WTC11 (cell line): Measurements from ENCODE around the gene SH3BP5. TPM values are rescaled to one million over a fixed set of nuclear protein-coding genes. Genes with fewer than 3 reads are reported as not detected.

Experiments used
- ATAC-seq: fragments of 200-7000 bp; cut with Tn5 transposase; 2 replicates; pipeline ENCODE4 v1.10.0; 2021; ENCODE audit warnings: mild to moderate bottlenecking, moderate library complexity
- CTCF ChIA-PET: fragments of 300-600 bp; sonication (Branson Sonifier 250); formaldehyde crosslinking; loops from one replicate; lab custom pipeline; 2021; ENCODE audit warnings: antibody characterized with exemption; lab: Charles Lee
- POLR2A ChIA-PET: fragments of 350-600 bp; sonication (Branson Sonifier 250); formaldehyde crosslinking; loops from one replicate; lab custom pipeline; 2021; ENCODE audit warnings: antibody characterized with exemption; lab: Charles Lee
- DNase-seq: peaks from one replicate; pipeline ENCODE4 v3.0.0; 2021; ENCODE audit warnings: low spot score
- H3K27ac Mint-ChIP-seq: 2 replicates; pipeline ENCODE4 v1.8.0; 2021; ENCODE audit warnings: mixed read lengths
- H3K27me3 Mint-ChIP-seq: 2 replicates; pipeline ENCODE4 v1.8.0; 2021; ENCODE audit warnings: low read depth, mild to moderate bottlenecking, moderate library complexity, mixed read lengths
- H3K36me3 Mint-ChIP-seq: 2 replicates; pipeline ENCODE4 v1.8.0; 2021; ENCODE audit warnings: mixed read lengths
- H3K4me1 Mint-ChIP-seq: 2 replicates; pipeline ENCODE4 v1.8.0; 2022; ENCODE audit warnings: mixed read lengths
- H3K4me3 Mint-ChIP-seq: 2 replicates; pipeline ENCODE4 v1.8.0; 2021; ENCODE audit warnings: mild to moderate bottlenecking, moderate library complexity, mixed read lengths
- H3K9me3 Mint-ChIP-seq: 2 replicates; pipeline ENCODE4 v1.8.0; 2021; ENCODE audit warnings: mixed read lengths
- GRHL2 ChIP-seq: fragments of 250-450 bp; sonication (Bioruptor Pico); IDR thresholded peaks from 2 replicates; pipeline ENCODE4 v1.8.0; 2022; ENCODE audit warnings: mild to moderate bottlenecking, moderate library complexity; ENCODE audit not compliant: insufficient replicate concordance, severe bottlenecking
- NFE2L1 ChIP-seq: sonication (generic); formaldehyde crosslinking; IDR thresholded peaks from 2 replicates; pipeline ENCODE4 v1.8.1; 2023; ENCODE audit warnings: missing genetic modification reagents
- NR2C2 ChIP-seq: sonication (generic); formaldehyde crosslinking; IDR thresholded peaks from 2 replicates; pipeline ENCODE4 v1.8.0; 2022; ENCODE audit warnings: mild to moderate bottlenecking, missing genetic modification reagents
- OVOL2 ChIP-seq: fragments of 250-450 bp; sonication (Bioruptor Pico); IDR thresholded peaks from 2 replicates; pipeline ENCODE4 v1.9.0; 2021; ENCODE audit warnings: mild to moderate bottlenecking, borderline replicate concordance
- PRRX2 ChIP-seq: fragments of 250-450 bp; sonication (Bioruptor Pico); IDR thresholded peaks from 2 replicates; pipeline ENCODE4 v1.8.0; 2021; ENCODE audit warnings: mild to moderate bottlenecking
- RELA ChIP-seq: sonication (generic); formaldehyde crosslinking; IDR thresholded peaks from 2 replicates; pipeline ENCODE4 v1.8.1; 2022; ENCODE audit warnings: missing genetic modification reagents, mild to moderate bottlenecking, borderline replicate concordance
- TCF7 ChIP-seq: sonication (generic); formaldehyde crosslinking; IDR thresholded peaks from 2 replicates; pipeline ENCODE4 v1.8.0; 2022; ENCODE audit warnings: mild to moderate bottlenecking, low read depth, missing genetic modification reagents, moderate library complexity
- ZBTB21 ChIP-seq: sonication (generic); formaldehyde crosslinking; IDR thresholded peaks from 2 replicates; pipeline ENCODE4 v1.8.1; 2023; ENCODE audit warnings: mild to moderate bottlenecking, missing genetic modification reagents, borderline replicate concordance
- ZNF263 ChIP-seq: sonication (generic); formaldehyde crosslinking; IDR thresholded peaks from 2 replicates; pipeline ENCODE4 v1.8.1; 2022; ENCODE audit warnings: low read depth, mild to moderate bottlenecking, moderate library complexity, missing genetic modification reagents
- total RNA-seq: library from RNA; stranded (reverse); gene quantifications from 3 replicates; pipeline ENCODE4 v1.2.3, GENCODE V29; 2021
- TF ChIP-seq, protein P1 (sequence below): sonication (generic); formaldehyde crosslinking; IDR thresholded peaks from 2 replicates; pipeline ENCODE4 v1.8.1; 2022; ENCODE audit warnings: low read depth, mild to moderate bottlenecking, moderate library complexity, missing genetic modification reagents, borderline replicate concordance
- TF ChIP-seq, protein P2 (sequence below): sonication (generic); formaldehyde crosslinking; IDR thresholded peaks from 2 replicates; pipeline ENCODE4 v1.8.1; 2023; ENCODE audit warnings: mild to moderate bottlenecking, missing genetic modification reagents
- TF ChIP-seq, protein P3 (sequence below): sonication (generic); formaldehyde crosslinking; IDR thresholded peaks from 2 replicates; pipeline ENCODE4 v1.8.1; 2022; ENCODE audit warnings: mild to moderate bottlenecking, missing genetic modification reagents, moderate library complexity, borderline replicate concordance
- TF ChIP-seq, protein P4 (sequence below): fragments of 250-450 bp; sonication (Bioruptor Pico); IDR thresholded peaks from 2 replicates; pipeline ENCODE4 v1.9.0; 2021; ENCODE audit warnings: mild to moderate bottlenecking
- TF ChIP-seq, protein P5 (sequence below): fragments of 250-450 bp; sonication (Bioruptor Pico); IDR thresholded peaks from 2 replicates; pipeline ENCODE4 v2.1.2; 2022; ENCODE audit warnings: mild to moderate bottlenecking, moderate library complexity
- TF ChIP-seq, protein P6 (sequence below): sonication (generic); formaldehyde crosslinking; IDR thresholded peaks from 2 replicates; pipeline ENCODE4 v1.8.1; 2023; ENCODE audit warnings: mild to moderate bottlenecking, missing genetic modification reagents
- TF ChIP-seq, protein P7 (sequence below): sonication (generic); formaldehyde crosslinking; conservative IDR thresholded peaks from 2 replicates; pipeline ENCODE4 v1.8.1; 2022; ENCODE audit warnings: mild to moderate bottlenecking, missing genetic modification reagents

SH3BP5 gene
- total RNA-seq, 1 experiment from 2014 or later = 7.2 TPM

DNA sequence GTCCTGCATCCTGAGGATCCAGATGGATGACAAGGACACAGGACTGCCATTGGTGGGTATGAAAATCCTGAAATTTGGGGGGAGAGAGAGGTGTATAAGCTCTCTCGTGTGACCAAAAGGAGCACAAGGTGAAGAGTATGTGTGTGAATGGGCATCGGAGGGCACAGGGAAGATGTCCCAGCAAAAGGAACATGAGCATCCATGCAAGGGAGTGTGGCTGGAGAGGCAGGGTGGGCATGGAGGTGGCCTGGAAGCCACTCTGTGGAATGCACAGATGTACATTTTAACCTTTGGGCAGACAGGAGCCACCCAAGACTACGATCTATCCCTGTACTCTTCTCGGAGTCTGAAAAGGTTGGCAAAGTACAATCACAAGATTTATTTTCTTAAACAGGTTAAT lies 71.9 kb downstream of the SH3BP5 start (continued):
- TF ChIP-seq, protein P1, sequence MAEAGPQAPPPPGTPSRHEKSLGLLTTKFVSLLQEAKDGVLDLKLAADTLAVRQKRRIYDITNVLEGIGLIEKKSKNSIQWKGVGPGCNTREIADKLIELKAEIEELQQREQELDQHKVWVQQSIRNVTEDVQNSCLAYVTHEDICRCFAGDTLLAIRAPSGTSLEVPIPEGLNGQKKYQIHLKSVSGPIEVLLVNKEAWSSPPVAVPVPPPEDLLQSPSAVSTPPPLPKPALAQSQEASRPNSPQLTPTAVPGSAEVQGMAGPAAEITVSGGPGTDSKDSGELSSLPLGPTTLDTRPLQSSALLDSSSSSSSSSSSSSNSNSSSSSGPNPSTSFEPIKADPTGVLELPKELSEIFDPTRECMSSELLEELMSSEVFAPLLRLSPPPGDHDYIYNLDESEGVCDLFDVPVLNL (CRISPR knock-in tag) = no peak

DNA sequence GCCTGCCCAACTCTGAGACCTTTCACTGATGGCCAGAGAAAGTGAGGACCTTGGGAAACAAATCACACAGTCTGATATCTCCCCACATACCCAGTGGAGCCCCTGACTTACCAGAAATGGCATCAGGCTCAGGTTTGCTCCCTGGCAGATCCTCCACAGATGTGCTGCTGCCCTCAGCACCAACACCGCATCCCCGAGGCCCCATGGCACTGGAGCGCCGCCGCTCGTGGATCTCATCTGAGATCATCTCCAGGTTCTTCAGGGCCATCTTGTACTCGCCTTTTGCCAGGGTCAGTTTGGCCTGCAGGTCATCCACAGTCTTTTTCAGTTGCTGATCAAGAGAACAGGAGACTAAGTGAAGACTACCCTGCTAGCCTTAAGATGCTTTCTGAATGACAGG lies 73.7 kb downstream of the SH3BP5 start:
- no peaks in the 10 kb centered on the region for H3K27me3 Mint-ChIP-seq
- ATAC-seq (no peak), DNase-seq (no peak)
- CTCF ChIA-PET = interaction anchor here (1.1 kb wide), 1 partner anchor 9 kb away, joined by 8 read pairs; no protein-coding TSS in a partner anchor
- no peak overlapping the region for H3K4me3 Mint-ChIP-seq
- no peaks in the 10 kb centered on the region for H3K9me3 Mint-ChIP-seq
- H3K4me1 Mint-ChIP-seq = no peaks in the 10 kb centered on the region
- POLR2A ChIA-PET = no interaction called here
- TF ChIP-seq ZNF263 (CRISPR knock-in tag) = no peak
- TF ChIP-seq, protein P2, sequence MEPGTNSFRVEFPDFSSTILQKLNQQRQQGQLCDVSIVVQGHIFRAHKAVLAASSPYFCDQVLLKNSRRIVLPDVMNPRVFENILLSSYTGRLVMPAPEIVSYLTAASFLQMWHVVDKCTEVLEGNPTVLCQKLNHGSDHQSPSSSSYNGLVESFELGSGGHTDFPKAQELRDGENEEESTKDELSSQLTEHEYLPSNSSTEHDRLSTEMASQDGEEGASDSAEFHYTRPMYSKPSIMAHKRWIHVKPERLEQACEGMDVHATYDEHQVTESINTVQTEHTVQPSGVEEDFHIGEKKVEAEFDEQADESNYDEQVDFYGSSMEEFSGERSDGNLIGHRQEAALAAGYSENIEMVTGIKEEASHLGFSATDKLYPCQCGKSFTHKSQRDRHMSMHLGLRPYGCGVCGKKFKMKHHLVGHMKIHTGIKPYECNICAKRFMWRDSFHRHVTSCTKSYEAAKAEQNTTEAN (CRISPR knock-in tag) = no peak
- no peak overlapping the region for H3K27ac Mint-ChIP-seq
- H3K36me3 Mint-ChIP-seq = peaks cover 19% of the 10 kb centered on the region; the same call in 1 of the 2 replicates

DNA sequence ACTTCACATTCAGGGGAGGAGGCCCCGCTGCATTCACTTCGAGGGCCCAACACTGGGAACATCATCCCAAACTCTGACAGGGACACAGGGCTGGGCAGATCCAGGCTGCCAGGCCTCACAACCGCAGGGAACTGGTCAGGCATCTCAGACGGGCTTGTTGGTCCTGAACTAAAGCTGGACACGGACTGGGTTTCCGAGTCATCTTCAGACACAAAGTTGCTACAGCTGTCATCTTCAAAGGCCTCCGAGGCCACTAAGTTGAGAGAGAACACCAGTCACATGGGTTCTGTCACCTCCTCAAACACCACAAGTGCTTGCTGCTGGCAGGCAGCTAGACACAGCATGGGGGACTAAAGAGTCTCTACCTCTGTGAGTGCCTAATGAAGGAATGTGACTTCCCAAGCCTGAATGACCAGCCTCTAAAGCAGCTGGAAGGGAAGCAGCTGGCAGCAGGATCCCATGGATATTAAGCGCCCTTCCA lies 75.5 kb downstream of the SH3BP5 start:
- Mint-ChIP-seq H3K4me3 (no peak overlapping the region), H3K27ac (no peak overlapping the region), H3K27me3 (no peaks in the 10 kb centered on the region), H3K9me3 (no peaks in the 10 kb centered on the region), H3K4me1 (no peaks in the 10 kb centered on the region), H3K36me3 (peaks cover 19% of the 10 kb centered on the region; the same call in 1 of the 2 replicates)
- ChIA-PET CTCF (interaction anchor here (1.0 to 1.6 kb wide), 2 partner anchors 11 to 75 kb away, joined by 3 to 8 read pairs; partner anchors contain the start of gene SH3BP5), POLR2A (interaction anchor here (0.7 kb wide), 1 partner anchor 38 kb away, joined by 3 read pairs; no protein-coding TSS in a partner anchor)
- no peak for TF ChIP-seq NR2C2
- TF ChIP-seq, protein P1 (CRISPR knock-in tag) = no peak
- TF ChIP-seq, protein P3, sequence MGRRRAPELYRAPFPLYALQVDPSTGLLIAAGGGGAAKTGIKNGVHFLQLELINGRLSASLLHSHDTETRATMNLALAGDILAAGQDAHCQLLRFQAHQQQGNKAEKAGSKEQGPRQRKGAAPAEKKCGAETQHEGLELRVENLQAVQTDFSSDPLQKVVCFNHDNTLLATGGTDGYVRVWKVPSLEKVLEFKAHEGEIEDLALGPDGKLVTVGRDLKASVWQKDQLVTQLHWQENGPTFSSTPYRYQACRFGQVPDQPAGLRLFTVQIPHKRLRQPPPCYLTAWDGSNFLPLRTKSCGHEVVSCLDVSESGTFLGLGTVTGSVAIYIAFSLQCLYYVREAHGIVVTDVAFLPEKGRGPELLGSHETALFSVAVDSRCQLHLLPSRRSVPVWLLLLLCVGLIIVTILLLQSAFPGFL = no peak
- TF ChIP-seq, protein P4, sequence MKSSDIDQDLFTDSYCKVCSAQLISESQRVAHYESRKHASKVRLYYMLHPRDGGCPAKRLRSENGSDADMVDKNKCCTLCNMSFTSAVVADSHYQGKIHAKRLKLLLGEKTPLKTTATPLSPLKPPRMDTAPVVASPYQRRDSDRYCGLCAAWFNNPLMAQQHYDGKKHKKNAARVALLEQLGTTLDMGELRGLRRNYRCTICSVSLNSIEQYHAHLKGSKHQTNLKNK = no peak
- no peak for TF ChIP-seq NFE2L1 (CRISPR knock-in tag)
- no peak for TF ChIP-seq TCF7 (CRISPR knock-in tag)
- TF ChIP-seq, protein P5, sequence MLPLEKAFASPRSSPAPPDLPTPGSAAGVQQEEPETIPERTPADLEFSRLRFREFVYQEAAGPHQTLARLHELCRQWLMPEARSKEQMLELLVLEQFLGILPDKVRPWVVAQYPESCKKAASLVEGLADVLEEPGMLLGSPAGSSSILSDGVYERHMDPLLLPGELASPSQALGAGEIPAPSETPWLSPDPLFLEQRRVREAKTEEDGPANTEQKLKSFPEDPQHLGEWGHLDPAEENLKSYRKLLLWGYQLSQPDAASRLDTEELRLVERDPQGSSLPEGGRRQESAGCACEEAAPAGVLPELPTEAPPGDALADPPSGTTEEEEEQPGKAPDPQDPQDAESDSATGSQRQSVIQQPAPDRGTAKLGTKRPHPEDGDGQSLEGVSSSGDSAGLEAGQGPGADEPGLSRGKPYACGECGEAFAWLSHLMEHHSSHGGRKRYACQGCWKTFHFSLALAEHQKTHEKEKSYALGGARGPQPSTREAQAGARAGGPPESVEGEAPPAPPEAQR (CRISPR knock-in tag) = no peak
- TF ChIP-seq, protein P6, sequence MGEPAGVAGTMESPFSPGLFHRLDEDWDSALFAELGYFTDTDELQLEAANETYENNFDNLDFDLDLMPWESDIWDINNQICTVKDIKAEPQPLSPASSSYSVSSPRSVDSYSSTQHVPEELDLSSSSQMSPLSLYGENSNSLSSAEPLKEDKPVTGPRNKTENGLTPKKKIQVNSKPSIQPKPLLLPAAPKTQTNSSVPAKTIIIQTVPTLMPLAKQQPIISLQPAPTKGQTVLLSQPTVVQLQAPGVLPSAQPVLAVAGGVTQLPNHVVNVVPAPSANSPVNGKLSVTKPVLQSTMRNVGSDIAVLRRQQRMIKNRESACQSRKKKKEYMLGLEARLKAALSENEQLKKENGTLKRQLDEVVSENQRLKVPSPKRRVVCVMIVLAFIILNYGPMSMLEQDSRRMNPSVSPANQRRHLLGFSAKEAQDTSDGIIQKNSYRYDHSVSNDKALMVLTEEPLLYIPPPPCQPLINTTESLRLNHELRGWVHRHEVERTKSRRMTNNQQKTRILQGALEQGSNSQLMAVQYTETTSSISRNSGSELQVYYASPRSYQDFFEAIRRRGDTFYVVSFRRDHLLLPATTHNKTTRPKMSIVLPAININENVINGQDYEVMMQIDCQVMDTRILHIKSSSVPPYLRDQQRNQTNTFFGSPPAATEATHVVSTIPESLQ (CRISPR knock-in tag) = no peak
- TF ChIP-seq GRHL2 = no peak
- no peak for TF ChIP-seq OVOL2 (CRISPR knock-in tag)
- TF ChIP-seq ZBTB21 (CRISPR knock-in tag) = no peak
- TF ChIP-seq RELA = no peak
- TF ChIP-seq PRRX2 (CRISPR knock-in tag) = no peak
- TF ChIP-seq, protein P7, sequence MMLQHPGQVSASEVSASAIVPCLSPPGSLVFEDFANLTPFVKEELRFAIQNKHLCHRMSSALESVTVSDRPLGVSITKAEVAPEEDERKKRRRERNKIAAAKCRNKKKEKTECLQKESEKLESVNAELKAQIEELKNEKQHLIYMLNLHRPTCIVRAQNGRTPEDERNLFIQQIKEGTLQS (CRISPR knock-in tag) = no peak
- no peak for DNase-seq
- no peak for ATAC-seq
